T-helper 1 cell (primary cell): Measurements from ENCODE around the gene SCRN1.
"Not testable (repeated sequence)": the region's sequence is repeated elsewhere in the genome, so short reads cannot be mapped to it uniquely, and the experiment has no call there.

Experiments used
- DNase-seq, 5 donors: peaks; one replicate each; pipeline ENCODE4 v3.0.0-alpha.2; 2012 to 2020

Gene SCRN1

GRCh38 chr7:29965030-29965429, 24.6 kb downstream of the SCRN1 start:
- no peak for DNase-seq

GRCh38 chr7:29962035-29962434, 27.6 kb downstream of the SCRN1 start:
- DNase-seq = no peak

GRCh38 chr7:29961611-29962010, 28.0 kb downstream of the SCRN1 start:
- not testable (repeated sequence) for DNase-seq

GRCh38 chr7:29958667-29959358, 30.8 kb downstream of the SCRN1 start:
- DNase-seq = no peak

GRCh38 chr7:29957521-29958310, 31.9 kb downstream of the SCRN1 start:
- DNase-seq = no peak

GRCh38 chr7:29956487-29956836, 33.1 kb downstream of the SCRN1 start:
- no peak for DNase-seq

GRCh38 chr7:29955799-29956486, 33.7 kb downstream of the SCRN1 start:
- peak in 1 of 5 donors; percentile 12 for DNase-seq

GRCh38 chr7:29955075-29955792, 34.4 kb downstream of the SCRN1 start:
- no peak for DNase-seq

GRCh38 chr7:29953726-29954347, 35.8 kb downstream of the SCRN1 start:
- DNase-seq = no peak

- no peak for DNase-seq
Observed at GRCh38 chr7:29951206-29951605, 38.4 kb downstream of the SCRN1 start.

- DNase-seq = no peak
Observed at GRCh38 chr7:29950480-29950879, 39.1 kb downstream of the SCRN1 start.

- DNase-seq = no peak
Observed at GRCh38 chr7:29948587-29948986, 41.0 kb downstream of the SCRN1 start.

GRCh38 chr7:29946428-29947186, 43.0 kb downstream of the SCRN1 start:
- DNase-seq = no peak

GRCh38 chr7:29945259-29945809, 44.3 kb downstream of the SCRN1 start:
- no peak for DNase-seq

GRCh38 chr7:29940199-29940598, 49.4 kb downstream of the SCRN1 start:
- no peak for DNase-seq

- DNase-seq = no peak
Observed at GRCh38 chr7:29937132-29937531, 52.5 kb downstream of the SCRN1 start.

- DNase-seq = no peak
Observed at GRCh38 chr7:29935111-29935510, 54.5 kb downstream of the SCRN1 start.

GRCh38 chr7:29929018-29929807, 60.4 kb downstream of the SCRN1 start:
- no peak for DNase-seq

- DNase-seq = no peak
Observed at GRCh38 chr7:29926741-29927140, 62.9 kb downstream of the SCRN1 start.

GRCh38 chr7:29926216-29926615, 63.4 kb downstream of the SCRN1 start:
- no peak for DNase-seq

- no peak for DNase-seq
Observed at GRCh38 chr7:29924684-29925083, 64.9 kb downstream of the SCRN1 start.
